SKM-1 (cell line): ENCODE results near the gene SLC66A2.
"Not testable (repeated sequence)": the region's sequence is repeated elsewhere in the genome, so short reads cannot be mapped to it uniquely, and the experiment has no call there.

ENCODE experiments used
- DNase-seq: peaks from one replicate; lab custom pipeline; 2025; ENCODE audit not compliant: unreplicated experiment; lab: John Stamatoyannopoulos, UW

SLC66A2 gene

GRCh38 chr18:79883461-79884293, 67.8 kb downstream of the SLC66A2 start:
- no peak for DNase-seq

- DNase-seq: no peak
Observed at GRCh38 chr18:79882522-79883241, 68.8 kb downstream of the SLC66A2 start.

DNA sequence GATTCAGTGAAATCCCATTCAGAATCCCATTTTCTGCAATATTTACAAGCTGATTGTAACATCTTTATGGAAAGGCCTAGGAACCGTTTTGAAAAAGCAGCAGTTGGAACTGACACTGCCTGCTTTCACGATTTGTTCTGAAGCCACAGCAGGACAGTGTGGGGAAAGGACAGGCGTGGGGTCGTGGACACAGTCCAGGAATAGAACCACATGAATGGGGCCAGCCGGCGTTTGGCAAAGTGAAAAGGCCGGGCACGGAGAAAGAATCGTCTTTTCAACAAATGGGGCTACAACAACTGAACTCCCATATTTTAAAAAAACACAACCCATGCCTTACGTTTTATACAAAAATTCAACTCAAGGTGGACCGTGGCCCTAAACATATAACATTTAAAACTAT, 69.8 kb downstream of the SLC66A2 start:
- DNase-seq: no peak

DNA sequence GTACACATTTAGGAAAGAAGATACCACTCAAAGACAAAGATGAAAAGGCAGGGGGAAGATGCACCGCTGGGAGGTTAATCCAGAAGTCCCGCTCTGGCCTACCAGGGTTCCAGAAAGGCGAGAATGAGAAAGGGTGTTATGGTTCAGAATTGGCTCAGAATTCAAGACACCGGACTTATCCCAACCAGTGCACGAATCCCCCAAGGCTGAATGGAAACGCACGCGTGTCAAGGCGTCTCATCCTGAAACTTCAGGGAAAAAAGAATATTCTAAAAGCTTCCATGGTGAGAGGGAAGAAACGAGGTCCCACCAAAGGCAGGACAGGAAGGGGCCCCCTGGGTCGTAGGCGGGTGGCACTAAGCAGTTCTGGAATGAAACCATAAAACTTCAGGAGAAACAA, 71.9 kb downstream of the SLC66A2 start:
- no peak for DNase-seq

DNA sequence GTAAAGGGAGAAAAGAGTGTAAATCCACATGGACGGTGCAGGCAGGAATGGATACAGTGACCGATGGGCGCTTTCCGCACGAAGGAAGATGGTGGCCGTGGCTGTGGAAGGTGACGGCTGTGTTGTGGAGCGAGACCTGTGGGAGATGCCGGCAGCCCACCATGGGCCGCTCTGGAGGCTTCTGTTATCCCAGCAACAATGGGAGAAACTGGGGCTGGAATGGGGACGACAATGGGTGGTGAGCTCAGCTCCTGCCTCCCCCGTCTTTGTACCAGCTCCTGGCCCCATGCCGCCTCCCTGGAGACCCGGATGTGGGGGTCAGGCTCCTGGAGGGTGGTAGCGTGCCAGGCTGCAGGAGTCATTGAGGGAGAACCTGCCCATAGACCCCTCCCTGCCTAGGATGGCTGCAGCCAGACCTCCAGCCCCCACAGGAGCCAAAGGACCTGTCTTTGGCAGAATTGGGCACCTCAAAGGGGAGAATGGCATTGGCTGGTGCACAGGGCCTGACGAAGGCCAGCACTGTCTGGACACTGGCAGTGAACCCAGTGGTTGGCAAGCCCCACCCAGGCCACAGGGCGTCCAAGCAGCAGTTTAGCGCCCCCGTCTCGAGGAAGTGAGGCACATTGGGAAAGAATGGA, 72.6 kb downstream of the SLC66A2 start:
- no peak for DNase-seq

GRCh38 chr18:79878246-79878645, 73.2 kb downstream of the SLC66A2 start:
- not testable (repeated sequence) for DNase-seq

- DNase-seq: no peak
Observed at GRCh38 chr18:79877163-79878091, 74.0 kb downstream of the SLC66A2 start.

DNA sequence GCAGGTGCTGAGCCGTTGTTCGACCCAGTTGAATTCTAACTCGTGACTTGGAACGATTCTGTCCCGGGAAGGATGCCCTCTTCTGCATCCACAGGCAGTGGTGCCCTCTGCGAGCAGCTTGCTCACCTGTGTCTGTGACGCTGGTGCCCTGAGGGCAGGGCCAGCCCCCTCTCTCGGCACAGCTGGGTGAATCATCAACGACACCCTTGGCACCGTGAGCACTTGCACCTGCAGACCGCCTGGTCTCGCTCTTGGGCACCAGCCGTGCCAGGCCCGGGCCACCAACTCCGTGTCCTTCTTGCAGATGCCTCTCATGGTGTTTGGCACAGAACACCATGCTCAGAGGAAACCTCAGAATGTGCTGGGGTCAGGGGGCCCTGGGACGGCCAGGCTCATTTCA, 75.0 kb downstream of the SLC66A2 start:
- no peak for DNase-seq

DNA sequence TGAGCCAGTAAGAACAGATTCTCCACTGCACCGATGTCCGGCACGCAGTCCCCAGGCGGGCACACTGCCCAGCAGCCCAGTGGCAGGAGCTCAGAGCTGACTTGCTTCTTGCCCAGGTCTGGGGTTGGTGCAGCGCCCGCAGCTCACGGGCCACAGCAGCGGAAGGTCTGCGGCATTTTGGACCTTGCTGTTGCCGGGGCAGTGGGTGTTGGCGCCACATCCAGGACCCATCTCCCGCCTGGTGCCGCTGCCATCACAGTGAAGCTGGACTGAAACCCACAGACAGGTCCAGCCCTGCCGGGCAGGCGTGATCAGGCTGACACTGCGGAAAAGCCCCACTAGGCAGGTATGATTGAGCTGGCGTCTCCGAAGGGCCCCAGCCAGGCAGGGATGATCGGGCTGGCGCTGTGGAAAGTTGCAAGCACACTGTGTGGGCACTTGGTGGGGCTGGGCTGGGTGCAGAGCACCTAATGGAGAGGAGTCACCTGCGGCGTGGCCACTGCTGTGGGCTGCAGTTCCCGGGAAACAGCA, 75.5 kb downstream of the SLC66A2 start:
- no peak for DNase-seq

- DNase-seq: no peak
Observed at GRCh38 chr18:79875531-79875919, 75.9 kb downstream of the SLC66A2 start.

DNA sequence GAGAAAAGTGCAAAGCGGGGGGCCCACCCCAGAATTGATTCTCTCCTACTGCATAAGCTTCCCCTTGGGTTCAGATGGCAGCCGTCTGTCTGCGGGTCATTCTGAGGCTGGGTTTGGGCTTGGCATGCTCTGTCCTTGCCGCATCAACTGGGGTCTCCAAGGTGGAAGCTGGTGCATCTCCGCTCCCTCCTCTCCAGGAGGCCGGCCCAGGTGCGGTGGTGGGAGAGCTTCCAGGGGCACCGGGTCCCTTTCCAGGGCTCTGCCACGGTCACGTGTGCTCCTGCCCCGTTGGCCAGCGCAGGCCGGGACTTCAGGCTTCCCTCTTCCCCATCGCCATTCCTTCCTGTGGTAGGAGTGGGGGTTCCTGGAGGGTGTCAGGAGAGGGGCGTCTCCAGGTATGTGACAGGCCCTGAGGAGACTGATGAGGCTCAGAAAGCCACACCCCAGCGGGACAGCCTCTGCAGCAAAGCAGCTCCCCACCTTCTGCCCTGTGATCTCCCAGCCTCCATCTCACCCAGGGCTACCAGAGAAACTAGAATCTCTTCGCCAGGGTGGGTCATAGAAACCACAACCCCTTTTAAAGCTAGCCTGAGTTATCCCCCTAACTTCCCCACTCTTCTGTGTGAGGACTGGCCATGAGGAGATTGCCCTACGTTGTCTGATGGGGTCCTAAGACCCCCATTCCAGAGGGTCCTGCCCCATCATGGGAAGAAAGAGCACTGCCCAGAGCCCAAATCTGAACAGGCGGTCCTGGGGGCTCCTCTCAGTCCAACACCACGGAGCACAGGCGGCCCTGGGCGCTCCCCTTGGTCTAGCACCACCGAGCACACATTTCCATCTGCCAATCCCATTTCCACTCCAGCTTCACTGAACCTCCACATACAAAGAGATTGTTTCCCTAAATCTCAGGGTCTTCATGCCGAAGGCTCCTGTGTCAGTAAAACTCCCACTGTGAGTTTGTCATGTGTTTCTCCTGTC, 76.6 kb downstream of the SLC66A2 start:
- DNase-seq: no peak

- DNase-seq: no peak
Observed at GRCh38 chr18:79873449-79874110, 77.9 kb downstream of the SLC66A2 start.

- DNase-seq: no peak
Observed at GRCh38 chr18:79872527-79873444, 78.7 kb downstream of the SLC66A2 start.

GRCh38 chr18:79871481-79872091, 79.9 kb downstream of the SLC66A2 start:
- DNase-seq: no peak

- no peak for DNase-seq
Observed at GRCh38 chr18:79871026-79871390, 80.4 kb downstream of the SLC66A2 start.

DNA sequence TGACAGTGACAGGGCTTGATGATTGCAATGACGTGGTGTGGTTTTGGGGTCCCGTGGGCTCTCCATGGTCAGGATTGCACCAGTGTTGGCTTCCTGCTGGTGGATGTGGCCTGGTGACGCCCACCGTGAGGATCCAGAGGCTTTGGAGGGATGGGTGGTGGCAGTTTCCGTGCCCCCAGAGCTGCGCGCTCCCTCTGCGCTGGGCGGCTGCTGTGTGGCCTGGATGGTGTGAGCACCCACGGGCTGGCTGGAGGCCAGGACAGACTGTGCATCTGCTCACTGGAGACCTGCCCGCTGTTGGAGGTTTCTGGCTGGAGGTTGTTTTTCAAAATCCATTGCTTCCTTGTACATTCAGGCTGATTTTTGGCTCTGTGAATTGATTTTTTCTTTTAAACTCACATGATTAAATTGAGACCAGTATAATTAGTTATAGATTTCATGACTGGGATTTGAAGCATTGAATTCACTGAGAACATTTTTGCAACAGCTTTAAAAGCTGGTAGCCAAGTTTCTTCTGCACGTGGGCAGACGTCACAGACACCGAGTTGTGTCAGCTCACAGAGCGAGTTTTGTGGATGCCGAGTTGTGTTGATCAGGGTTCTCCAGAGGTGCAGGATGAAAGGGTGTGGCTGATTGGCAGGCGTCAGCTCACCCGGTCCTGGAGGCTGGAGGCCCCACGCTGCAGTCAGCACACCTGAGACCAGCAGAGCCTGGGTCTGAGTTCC, 81.0 kb downstream of the SLC66A2 start:
- DNase-seq: no peak
